DOHH2 (cell line): ENCODE results near the gene SLC37A1.

Source experiments
- CTCF ChIP-seq: fragments of 200-600 bp; sonication (generic); IDR thresholded peaks from one replicate; pipeline ENCODE4 v1.5.1; 2014; ENCODE audit warnings: antibody characterized with exemption, mild to moderate bottlenecking, low read depth, low read length; ENCODE audit not compliant: poor library complexity, severe bottlenecking
- EZH2phosphoT487 ChIP-seq: fragments of 200-600 bp; sonication (generic); IDR thresholded peaks from 2 replicates; pipeline ENCODE4 v1.6.1; 2017; ENCODE audit warnings: borderline replicate concordance, mild to moderate bottlenecking, antibody characterized with exemption, low read length, moderate library complexity, mixed read lengths

GRCh38 chr21:42626171-42626570 is 112.5 kb downstream of the SLC37A1 start:
- TF ChIP-seq CTCF (no peak), EZH2phosphoT487 (no peak)
